HEK293T (cell line): Measurements from ENCODE around the gene IL4.

ENCODE experiments used
- ARNT ChIP-seq: fragments of 450-650 bp; IDR thresholded peaks from 2 replicates; pipeline ENCODE4 v1.6.1; 2017; ENCODE audit warnings: mild to moderate bottlenecking
- BHLHE40 ChIP-seq: fragments of 450-650 bp; IDR thresholded peaks from 2 replicates; pipeline ENCODE4 v1.6.1; 2016; ENCODE audit warnings: mild to moderate bottlenecking, moderate library complexity, borderline replicate concordance
- ELF4 ChIP-seq: fragments of 450-650 bp; IDR thresholded peaks from 2 replicates; pipeline ENCODE4 v1.6.1; 2017; ENCODE audit warnings: antibody characterized with exemption
- FOXA1 ChIP-seq: fragments of 450-650 bp; IDR thresholded peaks from 2 replicates; pipeline ENCODE4 v1.6.1; 2016; ENCODE audit warnings: mild to moderate bottlenecking
- FOXK2 ChIP-seq: fragments of 450-650 bp; IDR thresholded peaks from 2 replicates; pipeline ENCODE4 v1.6.1; 2016; ENCODE audit warnings: mild to moderate bottlenecking
- FOXM1 ChIP-seq: fragments of 450-650 bp; IDR thresholded peaks from 2 replicates; pipeline ENCODE4 v1.6.1; 2017; ENCODE audit warnings: mild to moderate bottlenecking, borderline replicate concordance
- HDGF ChIP-seq: fragments of 450-650 bp; IDR thresholded peaks from 2 replicates; pipeline ENCODE4 v1.6.1; 2017; ENCODE audit warnings: antibody characterized with exemption, borderline replicate concordance
- LEF1 ChIP-seq: fragments of 450-650 bp; IDR thresholded peaks from 2 replicates; pipeline ENCODE4 v1.6.1; 2017; ENCODE audit warnings: mild to moderate bottlenecking, borderline replicate concordance
- PKNOX1 ChIP-seq: fragments of 450-650 bp; IDR thresholded peaks from 2 replicates; pipeline ENCODE4 v1.6.1; 2016
- SP1 ChIP-seq: fragments of 450-650 bp; IDR thresholded peaks from 2 replicates; pipeline ENCODE4 v1.6.1; 2017
- SUZ12 ChIP-seq: fragments of 450-650 bp; IDR thresholded peaks from 2 replicates; pipeline ENCODE4 v1.6.1; 2016; ENCODE audit warnings: mild to moderate bottlenecking
- TARDBP ChIP-seq: fragments of 450-650 bp; IDR thresholded peaks from 2 replicates; pipeline ENCODE4 v1.6.1; 2016
- ZNF384 ChIP-seq: fragments of 450-650 bp; IDR thresholded peaks from 2 replicates; pipeline ENCODE4 v1.6.1; 2016

- TF ChIP-seq ARNT = no peak
- no peak for TF ChIP-seq SUZ12
- no peak for TF ChIP-seq TARDBP
- no peak for TF ChIP-seq FOXK2
- TF ChIP-seq FOXM1 = no peak
- TF ChIP-seq ELF4 = no peak
- TF ChIP-seq SP1 = no peak
- TF ChIP-seq PKNOX1 = no peak
- TF ChIP-seq HDGF = no peak
- no peak for TF ChIP-seq ZNF384
- no peak for TF ChIP-seq FOXA1
- no peak for TF ChIP-seq LEF1
- no peak for TF ChIP-seq BHLHE40
Observed at GRCh38 chr5:132628814-132629213, 45.0 kb upstream of the IL4 start.
